ENCODE results near the gene STX18.
"Not testable (repeated sequence)": the region's sequence is repeated elsewhere in the genome, so short reads cannot be mapped to it uniquely, and the experiment has no call there.

Gene STX18

DNA sequence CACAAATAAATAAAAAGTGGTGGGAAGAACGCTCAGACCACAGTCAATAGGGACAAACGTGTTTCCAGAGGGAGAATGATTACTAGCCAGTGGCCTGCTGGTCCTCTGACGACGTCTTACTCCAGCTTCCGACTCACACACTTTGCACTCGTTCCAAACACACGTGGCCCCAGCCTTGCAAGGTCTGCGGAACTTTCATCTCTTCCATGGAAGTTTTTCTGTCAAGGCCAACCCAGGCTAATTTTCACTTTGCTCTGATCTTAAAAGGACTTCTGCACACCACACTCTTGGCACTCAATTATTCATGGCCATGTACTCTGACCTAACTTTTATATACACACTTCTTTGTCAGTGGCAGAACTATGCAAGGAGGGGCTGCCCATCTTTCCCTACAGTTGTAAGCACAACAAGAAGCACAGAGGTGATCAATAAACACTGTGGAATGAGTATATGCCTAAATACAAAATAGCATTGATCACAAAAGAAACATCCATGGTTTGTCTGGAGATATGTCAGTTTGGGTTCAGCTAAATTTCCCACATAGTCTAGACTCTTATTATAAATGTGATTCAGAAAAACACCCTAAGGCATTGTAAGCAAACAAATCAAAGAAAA lies 69.4 kb downstream of the STX18 start:
- no peaks in the 10 kb centered on the region for H3K4me1 ChIP-seq (ENCODE audit: low read length)
- H3K4me3 ChIP-seq (ENCODE audit: low read length) = no peak overlapping the region
- H3K36me3 ChIP-seq (replicated peaks; ENCODE audit: insufficient read depth, low read length) = no peaks in the 10 kb centered on the region; the same call in 1 of the 2 replicates
- no peaks in the 10 kb centered on the region for H3F3A ChIP-seq (ENCODE audit: insufficient read depth, low read length)
- H3K9ac ChIP-seq (ENCODE audit: low read length) = no peak overlapping the region
- H4K20me1 ChIP-seq (ENCODE audit: insufficient read depth, low read length) = no peaks in the 10 kb centered on the region
- no peak overlapping the region for H2AFZ ChIP-seq (ENCODE audit: low read length)
- H3K27ac ChIP-seq (ENCODE audit: low read length) = no peak overlapping the region
- H3K9me2 ChIP-seq (replicated peaks; ENCODE audit: insufficient read depth, low read length) = no peaks in the 10 kb centered on the region
- no peak overlapping the region for H3K4me2 ChIP-seq (ENCODE audit: low read depth, low read length)
- H3K9me3 ChIP-seq (replicated peaks; ENCODE audit: insufficient read depth, low read length) = no peaks in the 10 kb centered on the region
- no peak for DNase-seq
- H3K79me2 ChIP-seq (ENCODE audit: low read length) = peaks cover 30% of the 10 kb centered on the region
- TF ChIP-seq EZH2phosphoT487 (IDR thresholded peaks at IDR 0.05; ENCODE audit: low read length) (no peak), EZH2 (optimal IDR thresholded peaks at IDR 0.05; ENCODE audit: low read depth, low read length) (no peak)
- TF ChIP-seq, protein P1, sequence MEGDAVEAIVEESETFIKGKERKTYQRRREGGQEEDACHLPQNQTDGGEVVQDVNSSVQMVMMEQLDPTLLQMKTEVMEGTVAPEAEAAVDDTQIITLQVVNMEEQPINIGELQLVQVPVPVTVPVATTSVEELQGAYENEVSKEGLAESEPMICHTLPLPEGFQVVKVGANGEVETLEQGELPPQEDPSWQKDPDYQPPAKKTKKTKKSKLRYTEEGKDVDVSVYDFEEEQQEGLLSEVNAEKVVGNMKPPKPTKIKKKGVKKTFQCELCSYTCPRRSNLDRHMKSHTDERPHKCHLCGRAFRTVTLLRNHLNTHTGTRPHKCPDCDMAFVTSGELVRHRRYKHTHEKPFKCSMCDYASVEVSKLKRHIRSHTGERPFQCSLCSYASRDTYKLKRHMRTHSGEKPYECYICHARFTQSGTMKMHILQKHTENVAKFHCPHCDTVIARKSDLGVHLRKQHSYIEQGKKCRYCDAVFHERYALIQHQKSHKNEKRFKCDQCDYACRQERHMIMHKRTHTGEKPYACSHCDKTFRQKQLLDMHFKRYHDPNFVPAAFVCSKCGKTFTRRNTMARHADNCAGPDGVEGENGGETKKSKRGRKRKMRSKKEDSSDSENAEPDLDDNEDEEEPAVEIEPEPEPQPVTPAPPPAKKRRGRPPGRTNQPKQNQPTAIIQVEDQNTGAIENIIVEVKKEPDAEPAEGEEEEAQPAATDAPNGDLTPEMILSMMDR (IDR thresholded peaks at IDR 0.05; ENCODE audit: low read length) = no peak
- no peaks in the 10 kb centered on the region for H3K27me3 ChIP-seq (replicated peaks; ENCODE audit: insufficient read depth, low read length)

DNA sequence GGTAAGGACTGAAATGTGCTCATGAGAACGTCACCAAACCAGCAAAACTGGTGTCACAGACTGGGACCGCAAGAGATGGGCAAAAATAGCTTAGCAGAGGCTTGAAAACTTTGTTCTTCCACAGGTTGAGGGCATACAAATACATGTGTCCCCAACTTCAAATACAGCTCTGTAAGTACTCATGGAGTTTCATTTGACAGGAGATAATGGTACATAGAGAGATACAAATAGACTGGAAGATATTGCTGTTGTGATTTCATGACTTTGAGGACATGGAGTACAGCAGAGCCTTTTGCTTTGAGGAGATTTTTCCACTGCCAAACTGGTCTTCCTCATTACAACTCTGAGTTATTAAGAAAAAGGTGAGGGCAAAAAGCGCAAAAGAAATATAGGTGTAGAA lies 70.7 kb downstream of the STX18 start:
- H3K4me1 ChIP-seq (ENCODE audit: low read length) = no peaks in the 10 kb centered on the region

DNA sequence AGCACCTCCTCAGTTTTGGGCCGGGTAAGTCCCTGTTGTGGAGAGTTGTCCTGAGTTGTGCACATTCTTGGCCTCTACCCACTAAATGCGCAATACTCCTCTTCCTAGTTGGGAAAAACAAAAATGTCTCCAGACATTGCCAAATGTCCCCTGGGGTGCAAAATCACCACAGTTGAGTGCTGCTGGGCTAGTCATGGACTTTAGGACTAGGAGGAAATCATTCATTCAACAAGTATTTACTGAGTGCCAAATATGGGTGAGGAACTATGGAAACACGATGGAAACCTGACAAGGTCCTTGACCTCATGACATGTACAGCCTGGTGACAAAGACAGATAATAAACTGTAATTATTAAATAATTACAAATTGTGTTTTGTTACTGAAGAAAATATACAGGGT lies 71.6 kb downstream of the STX18 start:
- DNase-seq = no peak
- no peaks in the 10 kb centered on the region; the same call in 1 of the 2 replicates for H3K36me3 ChIP-seq (replicated peaks; ENCODE audit: insufficient read depth, low read length)
- TF ChIP-seq EZH2phosphoT487 (IDR thresholded peaks at IDR 0.05; ENCODE audit: low read length) (no peak), EZH2 (optimal IDR thresholded peaks at IDR 0.05; ENCODE audit: low read depth, low read length) (no peak)

More for the DNA sequence above, 70.7 kb downstream of the STX18 start:
- Histone ChIP-seq H3K27me3 (replicated peaks; ENCODE audit: insufficient read depth, low read length) (no peaks in the 10 kb centered on the region), H3K4me2 (ENCODE audit: low read depth, low read length) (no peak overlapping the region), H4K20me1 (ENCODE audit: insufficient read depth, low read length) (no peaks in the 10 kb centered on the region), H3K36me3 (replicated peaks; ENCODE audit: insufficient read depth, low read length) (no peaks in the 10 kb centered on the region; the same call in 1 of the 2 replicates), H3K79me2 (ENCODE audit: low read length) (peaks cover 24% of the 10 kb centered on the region), H3K9ac (ENCODE audit: low read length) (no peak overlapping the region), H3K4me3 (ENCODE audit: low read length) (no peak overlapping the region), H3K9me3 (replicated peaks; ENCODE audit: insufficient read depth, low read length) (no peaks in the 10 kb centered on the region), H3K9me2 (replicated peaks; ENCODE audit: insufficient read depth, low read length) (no peaks in the 10 kb centered on the region), H3F3A (ENCODE audit: insufficient read depth, low read length) (no peaks in the 10 kb centered on the region), H3K27ac (ENCODE audit: low read length) (no peak overlapping the region), H2AFZ (ENCODE audit: low read length) (no peak overlapping the region)
- TF ChIP-seq EZH2phosphoT487 (IDR thresholded peaks at IDR 0.05; ENCODE audit: low read length) (no peak), EZH2 (optimal IDR thresholded peaks at IDR 0.05; ENCODE audit: low read depth, low read length) (no peak)
- TF ChIP-seq, protein P1 (IDR thresholded peaks at IDR 0.05; ENCODE audit: low read length) = no peak
- DNase-seq = no peak

DNA sequence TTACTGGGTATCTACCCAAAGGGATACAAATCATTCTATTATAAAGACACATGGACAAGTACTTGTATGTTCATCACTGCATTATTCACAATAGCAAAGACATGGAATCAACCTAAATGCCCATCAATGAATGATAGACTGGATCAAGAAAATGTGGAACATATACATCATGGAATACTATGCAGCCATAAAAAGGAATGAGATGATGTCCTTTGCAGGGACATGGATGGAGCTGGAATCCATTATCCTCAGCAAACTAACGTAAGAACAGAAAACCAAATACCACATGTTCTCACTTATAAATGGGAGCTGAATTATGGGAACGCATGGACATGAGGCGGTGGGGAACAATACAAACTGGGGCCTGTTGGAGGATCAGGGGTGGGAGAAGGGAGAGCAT lies 76.6 kb downstream of the STX18 start:
- H3K4me3 ChIP-seq (ENCODE audit: low read length); H3K79me2 ChIP-seq (ENCODE audit: low read length); H3K9ac ChIP-seq (ENCODE audit: low read length); H3K27me3 ChIP-seq (replicated peaks; ENCODE audit: insufficient read depth, low read length); H3K9me3 ChIP-seq (replicated peaks; ENCODE audit: insufficient read depth, low read length); H2AFZ ChIP-seq (ENCODE audit: low read length); H4K20me1 ChIP-seq (ENCODE audit: insufficient read depth, low read length); H3K4me2 ChIP-seq (ENCODE audit: low read depth, low read length); H3K27ac ChIP-seq (ENCODE audit: low read length); H3F3A ChIP-seq (ENCODE audit: insufficient read depth, low read length); H3K36me3 ChIP-seq (replicated peaks; ENCODE audit: insufficient read depth, low read length); H3K9me2 ChIP-seq (replicated peaks; ENCODE audit: insufficient read depth, low read length); H3K4me1 ChIP-seq (ENCODE audit: low read length); DNase-seq: not testable (repeated sequence)

More for the DNA sequence above, 71.6 kb downstream of the STX18 start:
- H3K27ac ChIP-seq (ENCODE audit: low read length) = no peak overlapping the region
- H3K27me3 ChIP-seq (replicated peaks; ENCODE audit: insufficient read depth, low read length) = no peaks in the 10 kb centered on the region
- no peaks in the 10 kb centered on the region for H3F3A ChIP-seq (ENCODE audit: insufficient read depth, low read length)
- no peak overlapping the region for H3K9ac ChIP-seq (ENCODE audit: low read length)
- no peaks in the 10 kb centered on the region for H3K4me1 ChIP-seq (ENCODE audit: low read length)
- no peaks in the 10 kb centered on the region for H3K9me2 ChIP-seq (replicated peaks; ENCODE audit: insufficient read depth, low read length)
- peaks cover 16% of the 10 kb centered on the region for H3K79me2 ChIP-seq (ENCODE audit: low read length)
- no peak overlapping the region for H3K4me2 ChIP-seq (ENCODE audit: low read depth, low read length)
- H4K20me1 ChIP-seq (ENCODE audit: insufficient read depth, low read length) = no peaks in the 10 kb centered on the region
- H3K4me3 ChIP-seq (ENCODE audit: low read length) = no peak overlapping the region
- H2AFZ ChIP-seq (ENCODE audit: low read length) = no peak overlapping the region
- H3K9me3 ChIP-seq (replicated peaks; ENCODE audit: insufficient read depth, low read length) = no peaks in the 10 kb centered on the region
